ENCODE data around the gene TLE1. TPM values are rescaled to one million over a fixed set of nuclear protein-coding genes. Genes with fewer than 3 reads are reported as not detected.

TLE1 gene
- total RNA-seq, 1 experiment from 2014 or later, result 97.7 TPM

DNA sequence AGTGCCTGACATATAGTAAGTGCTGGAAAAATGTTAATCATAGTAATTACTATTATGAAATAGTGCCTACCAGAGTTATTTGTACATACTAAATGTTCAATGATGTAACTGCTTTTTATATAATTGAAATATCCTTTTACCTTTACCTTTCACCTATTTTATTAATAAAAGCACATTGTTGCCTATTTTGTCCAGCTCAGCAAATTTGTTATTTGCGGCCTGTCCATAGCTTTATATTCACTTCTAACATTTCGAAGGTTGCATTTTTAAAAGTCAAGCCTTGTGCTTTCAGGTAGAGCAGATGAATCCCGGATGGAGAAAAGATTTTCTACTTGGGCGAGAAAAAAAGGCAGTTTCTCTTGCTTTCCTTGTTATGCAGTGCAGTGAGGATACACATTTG is 119.3 kb downstream of the TLE1 start:
- TF ChIP-seq, protein P1, sequence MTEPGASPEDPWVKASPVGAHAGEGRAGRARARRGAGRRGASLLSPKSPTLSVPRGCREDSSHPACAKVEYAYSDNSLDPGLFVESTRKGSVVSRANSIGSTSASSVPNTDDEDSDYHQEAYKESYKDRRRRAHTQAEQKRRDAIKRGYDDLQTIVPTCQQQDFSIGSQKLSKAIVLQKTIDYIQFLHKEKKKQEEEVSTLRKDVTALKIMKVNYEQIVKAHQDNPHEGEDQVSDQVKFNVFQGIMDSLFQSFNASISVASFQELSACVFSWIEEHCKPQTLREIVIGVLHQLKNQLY (CRISPR knock-in tag; IDR thresholded peaks at IDR 0.05), result no peak
- TF ChIP-seq TCF7 (CRISPR knock-in tag; IDR thresholded peaks at IDR 0.05; ENCODE audit: low read depth) (no peak), NR1H2 (CRISPR knock-in tag; IDR thresholded peaks at IDR 0.05) (no peak), SP1 (CRISPR knock-in tag; conservative IDR thresholded peaks at IDR 0.05) (no peak), TEAD1 (CRISPR knock-in tag; IDR thresholded peaks at IDR 0.05) (no peak), SOX15 (CRISPR knock-in tag; IDR thresholded peaks at IDR 0.05) (no peak), CREM (CRISPR knock-in tag; IDR thresholded peaks at IDR 0.05) (no peak), CBFB (CRISPR knock-in tag; IDR thresholded peaks at IDR 0.05; ENCODE audit: low read depth) (no peak), ZNF317 (CRISPR knock-in tag; IDR thresholded peaks at IDR 0.05; ENCODE audit: borderline replicate concordance, low read depth) (no peak), MXD4 (CRISPR knock-in tag; IDR thresholded peaks at IDR 0.05; ENCODE audit: borderline replicate concordance) (no peak), ZBTB21 (CRISPR knock-in tag; IDR thresholded peaks at IDR 0.05; ENCODE audit: borderline replicate concordance) (no peak), GTF2I (CRISPR knock-in tag; conservative IDR thresholded peaks at IDR 0.05) (no peak), EMX1 (CRISPR knock-in tag; IDR thresholded peaks at IDR 0.05) (no peak), JUN (CRISPR knock-in tag; IDR thresholded peaks at IDR 0.05) (no peak)
- TF ChIP-seq, protein P2, sequence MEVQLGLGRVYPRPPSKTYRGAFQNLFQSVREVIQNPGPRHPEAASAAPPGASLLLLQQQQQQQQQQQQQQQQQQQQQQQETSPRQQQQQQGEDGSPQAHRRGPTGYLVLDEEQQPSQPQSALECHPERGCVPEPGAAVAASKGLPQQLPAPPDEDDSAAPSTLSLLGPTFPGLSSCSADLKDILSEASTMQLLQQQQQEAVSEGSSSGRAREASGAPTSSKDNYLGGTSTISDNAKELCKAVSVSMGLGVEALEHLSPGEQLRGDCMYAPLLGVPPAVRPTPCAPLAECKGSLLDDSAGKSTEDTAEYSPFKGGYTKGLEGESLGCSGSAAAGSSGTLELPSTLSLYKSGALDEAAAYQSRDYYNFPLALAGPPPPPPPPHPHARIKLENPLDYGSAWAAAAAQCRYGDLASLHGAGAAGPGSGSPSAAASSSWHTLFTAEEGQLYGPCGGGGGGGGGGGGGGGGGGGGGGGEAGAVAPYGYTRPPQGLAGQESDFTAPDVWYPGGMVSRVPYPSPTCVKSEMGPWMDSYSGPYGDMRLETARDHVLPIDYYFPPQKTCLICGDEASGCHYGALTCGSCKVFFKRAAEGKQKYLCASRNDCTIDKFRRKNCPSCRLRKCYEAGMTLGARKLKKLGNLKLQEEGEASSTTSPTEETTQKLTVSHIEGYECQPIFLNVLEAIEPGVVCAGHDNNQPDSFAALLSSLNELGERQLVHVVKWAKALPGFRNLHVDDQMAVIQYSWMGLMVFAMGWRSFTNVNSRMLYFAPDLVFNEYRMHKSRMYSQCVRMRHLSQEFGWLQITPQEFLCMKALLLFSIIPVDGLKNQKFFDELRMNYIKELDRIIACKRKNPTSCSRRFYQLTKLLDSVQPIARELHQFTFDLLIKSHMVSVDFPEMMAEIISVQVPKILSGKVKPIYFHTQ (CRISPR knock-in tag; IDR thresholded peaks at IDR 0.05), result no peak
- TF ChIP-seq, protein P3, sequence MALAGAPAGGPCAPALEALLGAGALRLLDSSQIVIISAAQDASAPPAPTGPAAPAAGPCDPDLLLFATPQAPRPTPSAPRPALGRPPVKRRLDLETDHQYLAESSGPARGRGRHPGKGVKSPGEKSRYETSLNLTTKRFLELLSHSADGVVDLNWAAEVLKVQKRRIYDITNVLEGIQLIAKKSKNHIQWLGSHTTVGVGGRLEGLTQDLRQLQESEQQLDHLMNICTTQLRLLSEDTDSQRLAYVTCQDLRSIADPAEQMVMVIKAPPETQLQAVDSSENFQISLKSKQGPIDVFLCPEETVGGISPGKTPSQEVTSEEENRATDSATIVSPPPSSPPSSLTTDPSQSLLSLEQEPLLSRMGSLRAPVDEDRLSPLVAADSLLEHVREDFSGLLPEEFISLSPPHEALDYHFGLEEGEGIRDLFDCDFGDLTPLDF (CRISPR knock-in tag; IDR thresholded peaks at IDR 0.05), result no peak
- TF ChIP-seq, protein P4, sequence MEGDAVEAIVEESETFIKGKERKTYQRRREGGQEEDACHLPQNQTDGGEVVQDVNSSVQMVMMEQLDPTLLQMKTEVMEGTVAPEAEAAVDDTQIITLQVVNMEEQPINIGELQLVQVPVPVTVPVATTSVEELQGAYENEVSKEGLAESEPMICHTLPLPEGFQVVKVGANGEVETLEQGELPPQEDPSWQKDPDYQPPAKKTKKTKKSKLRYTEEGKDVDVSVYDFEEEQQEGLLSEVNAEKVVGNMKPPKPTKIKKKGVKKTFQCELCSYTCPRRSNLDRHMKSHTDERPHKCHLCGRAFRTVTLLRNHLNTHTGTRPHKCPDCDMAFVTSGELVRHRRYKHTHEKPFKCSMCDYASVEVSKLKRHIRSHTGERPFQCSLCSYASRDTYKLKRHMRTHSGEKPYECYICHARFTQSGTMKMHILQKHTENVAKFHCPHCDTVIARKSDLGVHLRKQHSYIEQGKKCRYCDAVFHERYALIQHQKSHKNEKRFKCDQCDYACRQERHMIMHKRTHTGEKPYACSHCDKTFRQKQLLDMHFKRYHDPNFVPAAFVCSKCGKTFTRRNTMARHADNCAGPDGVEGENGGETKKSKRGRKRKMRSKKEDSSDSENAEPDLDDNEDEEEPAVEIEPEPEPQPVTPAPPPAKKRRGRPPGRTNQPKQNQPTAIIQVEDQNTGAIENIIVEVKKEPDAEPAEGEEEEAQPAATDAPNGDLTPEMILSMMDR (IDR thresholded peaks at IDR 0.05), result no peak
- ATAC-seq, result no peak
- ChIA-PET CTCF (no interaction called here), POLR2A (no interaction called here)
- peaks cover 30% of the 10 kb centered on the region for H3K4me1 Mint-ChIP-seq
- no peaks in the 10 kb centered on the region for H3K36me3 Mint-ChIP-seq
- no peaks in the 10 kb centered on the region for H3K27me3 Mint-ChIP-seq (ENCODE audit: low read depth)
- no peak for DNase-seq (ENCODE audit: low spot score)
- no peak overlapping the region for H3K4me3 Mint-ChIP-seq
- H3K27ac Mint-ChIP-seq, result no peak overlapping the region
- H3K9me3 Mint-ChIP-seq, result no peaks in the 10 kb centered on the region

DNA sequence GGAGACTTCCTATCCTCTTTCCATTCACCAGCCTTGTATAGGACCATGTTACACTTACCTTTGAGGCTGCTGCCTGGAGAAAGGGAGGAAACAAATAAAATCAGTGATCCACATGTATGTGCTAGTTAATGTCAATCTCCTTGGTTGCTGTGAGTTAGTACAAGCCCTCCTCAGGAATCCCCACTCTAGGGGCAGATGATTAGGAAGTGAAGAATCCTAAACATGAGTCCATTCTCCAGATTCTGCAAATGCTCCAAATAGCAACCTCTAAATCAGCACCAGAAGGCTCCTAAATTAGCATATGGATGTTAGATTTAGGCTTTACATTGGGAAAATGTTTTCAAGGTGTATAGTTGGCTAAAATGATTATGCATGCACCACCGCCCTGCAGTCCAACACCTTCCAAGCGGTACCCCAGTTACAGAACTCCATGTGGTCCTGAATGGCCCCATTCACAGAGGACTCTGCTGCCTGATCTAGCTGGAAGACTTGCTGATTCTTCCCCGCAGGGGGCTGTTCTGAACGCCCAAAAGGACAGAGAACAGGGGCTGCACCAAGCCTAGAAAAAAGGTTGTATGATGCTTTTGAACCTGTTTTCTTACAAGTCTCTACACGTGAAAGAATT is 123.2 kb downstream of the TLE1 start:
- peak; percentile 63 for ATAC-seq
- TF ChIP-seq ZNF671 (CRISPR knock-in tag; IDR thresholded peaks at IDR 0.05) (no peak), ZNF121 (CRISPR knock-in tag; IDR thresholded peaks at IDR 0.05) (no peak), TEAD1 (CRISPR knock-in tag; IDR thresholded peaks at IDR 0.05) (no peak)
- TF ChIP-seq, protein P5, sequence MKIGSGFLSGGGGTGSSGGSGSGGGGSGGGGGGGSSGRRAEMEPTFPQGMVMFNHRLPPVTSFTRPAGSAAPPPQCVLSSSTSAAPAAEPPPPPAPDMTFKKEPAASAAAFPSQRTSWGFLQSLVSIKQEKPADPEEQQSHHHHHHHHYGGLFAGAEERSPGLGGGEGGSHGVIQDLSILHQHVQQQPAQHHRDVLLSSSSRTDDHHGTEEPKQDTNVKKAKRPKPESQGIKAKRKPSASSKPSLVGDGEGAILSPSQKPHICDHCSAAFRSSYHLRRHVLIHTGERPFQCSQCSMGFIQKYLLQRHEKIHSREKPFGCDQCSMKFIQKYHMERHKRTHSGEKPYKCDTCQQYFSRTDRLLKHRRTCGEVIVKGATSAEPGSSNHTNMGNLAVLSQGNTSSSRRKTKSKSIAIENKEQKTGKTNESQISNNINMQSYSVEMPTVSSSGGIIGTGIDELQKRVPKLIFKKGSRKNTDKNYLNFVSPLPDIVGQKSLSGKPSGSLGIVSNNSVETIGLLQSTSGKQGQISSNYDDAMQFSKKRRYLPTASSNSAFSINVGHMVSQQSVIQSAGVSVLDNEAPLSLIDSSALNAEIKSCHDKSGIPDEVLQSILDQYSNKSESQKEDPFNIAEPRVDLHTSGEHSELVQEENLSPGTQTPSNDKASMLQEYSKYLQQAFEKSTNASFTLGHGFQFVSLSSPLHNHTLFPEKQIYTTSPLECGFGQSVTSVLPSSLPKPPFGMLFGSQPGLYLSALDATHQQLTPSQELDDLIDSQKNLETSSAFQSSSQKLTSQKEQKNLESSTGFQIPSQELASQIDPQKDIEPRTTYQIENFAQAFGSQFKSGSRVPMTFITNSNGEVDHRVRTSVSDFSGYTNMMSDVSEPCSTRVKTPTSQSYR (CRISPR knock-in tag; IDR thresholded peaks at IDR 0.05), result no peak
- TF ChIP-seq, protein P6, sequence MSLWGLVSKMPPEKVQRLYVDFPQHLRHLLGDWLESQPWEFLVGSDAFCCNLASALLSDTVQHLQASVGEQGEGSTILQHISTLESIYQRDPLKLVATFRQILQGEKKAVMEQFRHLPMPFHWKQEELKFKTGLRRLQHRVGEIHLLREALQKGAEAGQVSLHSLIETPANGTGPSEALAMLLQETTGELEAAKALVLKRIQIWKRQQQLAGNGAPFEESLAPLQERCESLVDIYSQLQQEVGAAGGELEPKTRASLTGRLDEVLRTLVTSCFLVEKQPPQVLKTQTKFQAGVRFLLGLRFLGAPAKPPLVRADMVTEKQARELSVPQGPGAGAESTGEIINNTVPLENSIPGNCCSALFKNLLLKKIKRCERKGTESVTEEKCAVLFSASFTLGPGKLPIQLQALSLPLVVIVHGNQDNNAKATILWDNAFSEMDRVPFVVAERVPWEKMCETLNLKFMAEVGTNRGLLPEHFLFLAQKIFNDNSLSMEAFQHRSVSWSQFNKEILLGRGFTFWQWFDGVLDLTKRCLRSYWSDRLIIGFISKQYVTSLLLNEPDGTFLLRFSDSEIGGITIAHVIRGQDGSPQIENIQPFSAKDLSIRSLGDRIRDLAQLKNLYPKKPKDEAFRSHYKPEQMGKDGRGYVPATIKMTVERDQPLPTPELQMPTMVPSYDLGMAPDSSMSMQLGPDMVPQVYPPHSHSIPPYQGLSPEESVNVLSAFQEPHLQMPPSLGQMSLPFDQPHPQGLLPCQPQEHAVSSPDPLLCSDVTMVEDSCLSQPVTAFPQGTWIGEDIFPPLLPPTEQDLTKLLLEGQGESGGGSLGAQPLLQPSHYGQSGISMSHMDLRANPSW (CRISPR knock-in tag; conservative IDR thresholded peaks at IDR 0.05; ENCODE audit: low read depth), result no peak
- TF ChIP-seq, protein P7, sequence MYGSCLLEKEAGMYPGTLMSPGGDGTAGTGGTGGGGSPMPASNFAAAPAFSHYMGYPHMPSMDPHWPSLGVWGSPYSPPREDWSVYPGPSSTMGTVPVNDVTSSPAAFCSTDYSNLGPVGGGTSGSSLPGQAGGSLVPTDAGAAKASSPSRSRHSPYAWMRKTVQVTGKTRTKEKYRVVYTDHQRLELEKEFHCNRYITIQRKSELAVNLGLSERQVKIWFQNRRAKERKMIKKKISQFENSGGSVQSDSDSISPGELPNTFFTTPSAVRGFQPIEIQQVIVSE (CRISPR knock-in tag; IDR thresholded peaks at IDR 0.05; ENCODE audit: borderline replicate concordance), result no peak

More for the DNA sequence above, 123.2 kb downstream of the TLE1 start:
- ChIA-PET POLR2A (no interaction called here), CTCF (interaction anchor here (0.6 kb wide), 1 partner anchor 89 kb away, joined by 4 read pairs; no protein-coding TSS in a partner anchor)
- Mint-ChIP-seq H3K36me3 (no peaks in the 10 kb centered on the region), H3K9me3 (no peaks in the 10 kb centered on the region), H3K27me3 (ENCODE audit: low read depth) (no peaks in the 10 kb centered on the region; the same call in 1 of the 2 replicates), H3K4me3 (no peak overlapping the region), H3K27ac (no peak overlapping the region), H3K4me1 (peaks cover 22% of the 10 kb centered on the region)
- DNase-seq (ENCODE audit: low spot score), result no peak
